ELR (cell line): ENCODE measurements around the gene WNT5B.

ENCODE experiments used
- DNase-seq: peaks from one replicate; pipeline ENCODE4 v3.0.0-alpha.2; 2015; ENCODE audit warnings: low read depth

WNT5B gene

DNA sequence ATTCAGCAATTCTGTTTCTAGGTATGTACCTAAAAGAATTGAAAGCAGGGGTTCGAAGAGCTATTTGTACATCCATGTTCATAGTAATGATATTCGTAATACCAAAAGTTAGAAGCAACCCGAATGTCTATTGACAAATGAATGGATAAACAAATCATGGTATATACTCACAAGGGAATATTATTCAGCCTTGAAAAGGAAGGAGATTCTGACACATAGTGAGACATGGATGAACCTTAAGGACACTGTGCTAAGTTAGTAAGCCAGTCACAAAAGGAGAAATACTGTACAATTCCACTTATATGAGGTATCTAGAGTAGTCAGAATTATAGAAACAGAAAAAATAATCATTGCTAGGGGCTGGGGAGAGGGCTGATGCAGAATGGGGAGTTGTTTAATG lies 30.3 kb upstream of the WNT5B start:
- DNase-seq, result no peak

DNA sequence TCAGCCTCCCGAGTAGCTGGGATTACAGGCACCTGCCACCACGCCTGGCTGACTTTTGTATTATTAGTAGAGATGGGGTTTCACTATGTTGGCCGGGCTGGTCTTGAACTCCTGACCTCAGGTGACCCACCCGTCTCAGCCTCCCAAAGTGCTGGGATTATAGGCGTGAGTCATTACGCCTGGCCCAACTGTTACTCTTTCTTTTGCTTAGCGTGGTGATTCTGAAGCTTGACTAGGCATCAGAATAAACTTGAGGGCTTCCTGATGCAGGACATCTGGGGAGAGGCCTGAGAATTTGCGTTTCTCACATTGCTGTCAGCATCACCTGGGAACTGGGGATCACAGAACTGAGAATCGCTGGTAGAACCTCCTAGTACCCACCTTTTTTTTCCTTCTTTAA lies 26.3 kb upstream of the WNT5B start:
- peak; percentile 54 for DNase-seq

DNA sequence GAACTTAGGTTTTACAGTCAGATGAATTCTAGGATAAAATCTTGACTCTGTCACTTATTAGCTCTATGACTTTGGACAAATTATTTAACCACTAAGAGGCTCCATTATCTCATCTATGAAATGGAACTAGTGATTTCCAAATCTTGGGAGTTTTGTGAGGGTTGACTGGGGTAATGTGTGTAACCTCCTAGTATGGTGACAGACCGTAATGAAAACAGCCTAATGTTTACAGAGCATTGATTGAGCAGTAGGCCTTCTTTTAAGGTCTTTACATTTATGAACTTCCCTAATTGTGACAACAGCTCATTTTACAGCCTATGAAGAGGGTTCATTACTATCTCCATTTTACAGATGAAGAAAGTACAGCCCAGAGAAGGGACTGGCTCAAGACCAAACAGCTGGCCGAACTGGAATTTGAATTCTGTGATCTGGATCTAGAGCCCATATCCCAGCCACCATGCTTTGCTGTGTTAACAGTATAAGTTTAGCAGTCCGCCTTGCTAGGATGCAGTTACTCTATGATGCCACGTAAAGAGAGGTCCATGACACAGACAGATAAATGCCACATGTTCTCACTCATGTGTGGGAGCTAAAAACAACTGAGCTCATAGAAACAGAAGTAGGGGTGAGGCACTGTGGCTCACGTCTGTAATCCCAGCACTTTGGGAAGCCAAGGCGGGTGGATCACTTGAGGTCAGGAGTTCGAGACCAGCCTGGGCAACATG lies 25.6 kb upstream of the WNT5B start:
- DNase-seq, result no peak

DNA sequence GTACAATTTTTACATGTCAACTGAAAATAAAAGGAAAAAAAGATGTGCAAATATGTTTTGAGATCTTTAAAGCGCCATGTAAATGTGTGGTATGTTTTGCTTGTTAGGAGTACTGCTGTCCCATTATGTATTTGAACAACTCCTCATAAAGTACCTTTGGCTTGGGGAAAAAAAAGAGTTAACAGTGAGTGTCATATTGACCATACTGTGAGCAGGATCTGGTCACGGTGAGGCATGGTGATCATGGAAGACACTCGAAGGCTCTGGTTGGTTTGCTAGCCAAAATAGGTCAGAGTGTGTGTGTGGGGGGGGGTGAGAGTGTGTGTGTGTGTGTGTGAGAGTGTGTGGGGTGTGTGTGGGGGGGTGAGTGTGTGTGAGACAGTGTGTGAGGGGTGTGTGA lies 24.6 kb upstream of the WNT5B start:
- peak; percentile 53 for DNase-seq

DNA sequence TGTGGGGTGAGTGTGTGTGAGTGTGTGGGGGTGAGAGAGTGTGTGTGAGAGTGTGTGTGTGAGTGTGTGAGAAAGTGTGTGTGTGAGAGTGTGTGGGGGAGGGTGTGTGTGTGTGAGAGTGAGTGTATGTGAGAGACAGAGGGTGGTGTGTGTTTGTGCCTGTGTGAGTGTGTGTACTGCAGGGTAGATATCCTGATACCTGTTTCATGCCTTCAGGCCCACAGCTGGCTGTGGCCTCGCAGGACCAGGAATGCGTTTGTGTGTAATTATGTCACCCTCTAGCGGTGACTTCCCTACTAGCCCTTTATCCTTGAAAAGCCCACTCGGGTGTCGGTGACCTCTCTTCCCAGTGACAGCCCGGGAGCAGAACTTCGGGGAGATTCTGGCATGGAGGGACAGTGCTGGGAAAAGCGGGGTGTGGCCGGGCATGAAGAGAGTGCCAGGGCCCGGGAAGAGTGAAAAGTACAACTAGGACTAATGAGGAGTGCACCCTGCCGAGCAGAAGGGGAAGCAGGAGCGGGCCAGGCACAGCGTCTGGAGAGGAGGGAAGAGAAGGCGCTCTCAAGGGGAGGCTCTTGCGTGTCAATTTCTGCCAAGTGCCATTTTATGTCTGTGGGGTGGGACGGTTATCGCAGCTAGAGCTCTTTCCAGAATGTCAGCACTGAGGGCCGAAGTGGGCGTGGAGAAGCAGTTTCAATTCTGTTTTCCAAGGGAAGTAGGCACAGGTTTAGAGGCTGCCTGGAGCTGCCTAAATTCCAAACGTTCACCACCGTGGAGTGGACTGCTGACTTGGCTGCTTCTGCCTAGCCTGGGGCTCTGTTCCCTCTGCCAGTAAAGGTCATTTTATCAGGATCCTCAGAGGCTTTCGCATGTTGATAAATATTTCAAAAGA lies 23.7 kb upstream of the WNT5B start:
- peak; percentile 91 for DNase-seq

DNA sequence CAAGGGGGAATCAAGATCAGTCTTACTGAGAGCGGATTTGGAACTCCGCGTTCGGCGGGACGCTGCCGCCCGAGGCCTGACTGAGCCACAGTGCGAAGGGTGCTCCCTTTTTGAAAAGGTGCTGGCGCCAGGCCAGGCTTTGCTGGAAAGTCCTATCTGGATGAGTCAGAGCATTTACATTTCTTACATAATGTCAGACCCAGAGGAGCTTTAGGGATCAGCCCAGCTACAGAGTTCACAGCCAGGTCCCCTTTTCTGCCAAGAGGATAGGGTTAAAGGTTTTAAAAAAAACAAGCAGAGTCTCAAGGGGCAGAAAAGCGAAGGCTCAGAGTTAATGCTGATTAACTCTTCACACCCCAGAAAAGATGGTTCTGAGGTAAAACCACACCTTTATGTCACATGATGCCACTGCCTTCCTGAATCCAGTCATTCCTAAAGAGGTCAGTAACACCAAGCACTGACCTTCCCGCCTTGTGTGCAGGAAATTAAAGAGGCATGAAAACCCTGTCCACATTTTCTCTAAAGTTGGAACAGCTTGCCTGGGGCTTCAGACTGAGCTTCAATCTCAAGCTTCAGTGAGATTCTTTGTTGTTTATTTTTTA lies 22.9 kb upstream of the WNT5B start:
- peak; percentile 97 for DNase-seq

DNA sequence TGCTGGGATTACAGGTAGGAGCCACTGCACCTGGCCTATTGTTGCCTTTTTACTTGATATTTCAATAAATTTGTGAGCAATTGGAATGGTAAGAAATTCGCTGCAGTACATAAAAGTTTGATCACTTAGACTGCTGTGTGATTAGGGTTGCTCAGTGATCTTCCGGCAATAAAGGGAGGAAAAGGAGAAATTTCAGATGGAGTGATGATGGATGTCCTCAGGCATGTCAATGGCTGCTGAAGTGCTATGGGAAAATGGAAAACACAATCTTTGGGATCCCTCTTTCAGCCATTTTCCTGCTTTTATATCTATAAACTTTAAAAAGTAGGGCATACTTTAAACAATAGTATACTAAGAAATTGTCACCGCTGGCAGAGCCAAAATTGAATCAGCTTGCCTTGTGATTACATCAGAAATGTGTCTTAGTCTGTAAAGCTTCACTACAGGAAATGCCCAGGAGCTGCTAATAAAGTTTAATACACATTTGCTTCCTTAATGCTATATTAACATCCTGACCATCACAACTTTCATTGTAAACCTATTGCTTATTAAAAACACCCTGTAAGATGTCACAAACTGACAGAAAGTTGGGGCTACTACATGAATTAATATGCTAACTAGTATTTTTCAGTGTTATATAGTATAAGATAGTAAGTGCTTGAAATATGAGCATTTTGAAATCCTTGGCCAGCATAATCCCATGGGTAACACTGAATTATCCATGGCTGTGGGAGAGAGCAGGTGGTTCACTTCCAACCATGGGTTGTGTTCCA lies 20.9 kb upstream of the WNT5B start:
- no peak for DNase-seq

DNA sequence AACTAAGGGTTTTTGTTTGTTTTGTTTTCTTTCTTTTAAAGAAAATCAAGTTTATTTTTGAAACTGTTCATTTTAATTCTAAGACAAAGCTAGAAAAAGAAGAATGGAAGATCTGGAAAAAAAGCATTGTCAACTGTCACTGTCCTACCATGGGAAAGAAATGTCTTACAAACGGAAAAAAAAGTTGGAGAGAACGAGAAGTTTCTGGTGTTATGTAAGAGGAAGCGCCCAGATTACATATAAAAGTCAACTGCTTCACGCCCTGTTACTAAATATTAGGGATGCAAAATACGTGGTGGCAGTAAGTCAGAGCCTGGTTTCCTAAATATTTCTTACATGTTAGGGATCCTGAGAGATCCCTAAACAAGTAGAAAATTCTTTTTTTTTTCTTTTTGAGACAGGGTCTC lies 20.3 kb upstream of the WNT5B start:
- DNase-seq, result no peak

DNA sequence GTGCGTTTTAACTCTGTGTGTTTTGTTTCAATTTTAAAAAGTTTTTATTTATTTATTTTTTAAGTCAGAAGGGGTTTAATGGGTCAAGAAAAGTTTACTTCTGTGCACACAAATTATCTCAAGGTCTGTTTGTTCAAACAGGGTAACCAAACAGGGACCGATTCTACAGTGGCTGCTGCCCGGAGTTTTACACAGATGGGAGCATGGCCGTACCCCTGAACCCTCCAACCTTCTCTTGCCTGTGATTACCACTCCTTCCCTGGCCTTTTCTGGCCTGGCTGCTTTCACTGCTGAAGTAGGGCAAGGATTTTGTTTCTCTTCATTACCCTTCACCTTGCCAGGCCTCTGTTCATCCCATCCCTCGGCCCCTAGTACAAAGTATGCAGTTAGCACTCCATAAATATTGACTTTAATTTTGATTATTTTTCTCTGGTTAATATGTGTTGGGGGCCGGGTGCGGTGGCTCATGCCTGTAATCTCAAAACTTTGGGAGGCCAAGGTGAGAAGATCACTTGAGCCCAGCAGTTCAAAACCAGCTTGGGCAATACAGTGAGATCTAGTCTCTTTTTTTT lies 18.9 kb upstream of the WNT5B start:
- no peak for DNase-seq

DNA sequence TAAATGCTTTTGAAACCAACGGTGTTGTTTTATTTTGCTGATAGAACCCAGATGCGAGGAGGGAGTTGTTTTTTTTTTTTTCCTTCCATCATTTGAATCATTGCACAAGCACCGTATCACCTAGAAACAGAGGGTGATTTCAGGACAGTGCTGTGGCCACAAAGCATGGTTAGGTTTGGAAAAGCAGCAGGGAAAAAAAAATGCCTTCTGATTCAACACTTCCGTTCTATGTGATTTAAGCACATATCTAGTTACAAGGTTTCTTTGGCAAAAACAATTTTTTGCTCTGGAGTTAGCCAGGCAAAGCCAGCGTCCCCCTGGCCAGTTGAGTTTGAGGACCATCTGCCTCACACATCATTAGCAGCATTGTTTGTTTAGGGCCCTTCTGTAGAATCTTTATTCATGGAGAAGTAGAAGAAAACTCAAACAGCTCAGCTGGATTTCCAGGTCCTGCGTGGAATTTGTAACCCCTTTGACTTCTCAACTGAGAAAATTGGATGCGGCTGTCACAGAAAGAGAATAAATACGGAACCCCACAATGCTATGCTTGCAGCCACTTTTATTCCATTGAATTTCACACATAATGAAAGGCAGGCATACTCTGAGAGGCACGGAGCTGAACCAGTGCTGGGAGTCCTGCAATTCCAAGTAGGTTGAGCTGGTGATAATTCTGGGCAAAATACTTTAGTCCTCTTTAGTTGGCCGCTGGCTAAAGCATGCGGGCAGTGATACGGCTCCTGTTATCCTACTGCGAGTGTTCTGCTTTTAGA lies 17.0 kb upstream of the WNT5B start:
- DNase-seq, result peak; percentile 83

DNA sequence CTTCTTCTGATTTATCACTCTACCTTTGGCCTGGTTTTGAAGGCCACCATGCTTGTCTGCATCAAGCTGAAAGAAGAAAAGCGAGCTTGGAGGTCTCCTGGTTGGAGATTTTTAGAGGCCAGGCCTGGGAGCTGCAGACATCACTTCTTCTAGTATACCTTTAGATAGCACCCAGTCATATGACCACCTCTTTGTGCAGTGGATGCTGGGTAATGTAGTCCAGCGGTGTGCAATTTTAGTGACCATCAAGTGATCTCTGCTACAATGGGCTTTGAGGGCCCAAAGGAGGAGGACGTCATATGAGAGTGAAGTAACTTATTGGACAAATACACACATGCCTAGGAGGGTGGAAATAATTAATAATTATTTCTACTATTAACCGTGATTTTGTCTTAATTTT lies 15.2 kb upstream of the WNT5B start:
- no peak for DNase-seq

DNA sequence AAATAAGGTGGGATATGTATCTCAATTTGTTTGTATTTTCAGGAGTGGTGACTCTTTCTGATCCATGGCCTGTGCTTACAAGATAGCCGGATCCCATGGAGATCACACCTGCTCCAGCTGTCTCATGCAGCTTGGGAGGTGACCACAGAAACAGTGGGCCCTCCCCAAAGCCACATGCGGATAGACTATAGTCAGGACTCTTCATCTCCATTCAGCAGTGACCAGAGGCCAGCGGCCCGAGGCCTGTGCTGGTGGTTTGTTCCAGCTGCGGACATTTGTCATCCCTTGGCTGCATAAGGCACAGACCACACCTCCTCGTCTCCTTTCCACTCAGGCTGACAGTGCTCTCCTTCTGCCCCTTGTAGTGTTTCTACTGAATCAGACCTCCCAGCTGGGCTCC lies 14.7 kb upstream of the WNT5B start:
- DNase-seq, result no peak

DNA sequence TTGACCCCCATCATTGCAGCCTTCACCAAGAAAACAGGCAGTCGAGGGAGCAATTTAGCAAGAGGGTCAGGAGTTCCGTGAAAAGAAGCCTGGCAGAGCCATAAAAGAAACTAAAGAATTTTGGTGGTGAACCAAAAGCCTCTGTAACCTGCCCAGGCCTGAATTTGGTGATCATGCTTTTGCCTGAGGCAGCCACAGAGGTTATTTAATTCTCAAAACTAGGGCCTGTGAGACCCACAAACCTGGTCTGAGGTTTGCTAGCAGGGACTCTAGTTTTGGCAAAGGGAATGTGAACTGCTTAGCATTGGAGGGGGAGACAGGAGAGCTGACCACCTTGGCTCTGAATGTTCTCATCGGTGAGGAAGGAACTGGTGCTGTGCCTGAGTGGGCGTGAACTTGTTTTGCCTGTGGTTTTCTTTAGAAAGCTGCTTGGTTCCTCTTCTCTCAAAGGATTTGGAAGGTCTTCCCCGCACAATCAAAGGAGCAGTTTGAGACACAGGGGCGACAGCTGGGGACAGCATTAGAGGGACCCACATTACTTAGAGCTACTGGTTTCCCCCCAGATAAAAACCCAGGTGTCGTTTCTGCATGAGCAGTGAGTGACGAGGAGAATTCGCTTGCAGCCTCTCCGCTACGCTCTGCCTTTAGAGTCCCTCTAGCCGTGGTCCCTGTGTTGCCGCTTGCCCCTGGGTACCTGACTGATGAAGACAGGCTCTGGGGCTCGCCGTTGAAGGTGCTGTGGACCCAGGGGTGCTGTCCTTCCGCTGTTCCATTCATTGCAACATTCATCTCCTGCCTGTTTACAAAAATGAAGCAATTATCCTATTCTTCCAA lies 12.6 kb upstream of the WNT5B start:
- DNase-seq, result no peak

DNA sequence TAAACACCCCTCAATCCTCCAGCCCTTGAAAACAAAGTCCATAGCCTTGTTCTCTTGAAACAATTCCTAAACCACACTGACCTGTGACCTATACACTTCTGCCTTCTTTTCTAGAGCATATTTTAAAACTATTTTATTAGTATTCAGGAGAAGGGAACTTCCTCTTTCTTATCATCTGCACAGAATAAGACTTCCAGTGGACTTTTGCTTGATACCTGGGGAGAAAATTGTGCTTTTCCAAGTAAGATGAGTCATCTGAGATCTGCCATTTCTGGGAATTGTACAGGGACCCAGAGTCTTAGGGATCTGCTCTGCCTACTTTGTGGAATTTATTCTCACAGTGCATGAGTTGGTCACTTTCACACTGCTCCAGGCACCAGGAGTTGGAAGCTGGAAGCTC lies 10.5 kb upstream of the WNT5B start:
- no peak for DNase-seq

DNA sequence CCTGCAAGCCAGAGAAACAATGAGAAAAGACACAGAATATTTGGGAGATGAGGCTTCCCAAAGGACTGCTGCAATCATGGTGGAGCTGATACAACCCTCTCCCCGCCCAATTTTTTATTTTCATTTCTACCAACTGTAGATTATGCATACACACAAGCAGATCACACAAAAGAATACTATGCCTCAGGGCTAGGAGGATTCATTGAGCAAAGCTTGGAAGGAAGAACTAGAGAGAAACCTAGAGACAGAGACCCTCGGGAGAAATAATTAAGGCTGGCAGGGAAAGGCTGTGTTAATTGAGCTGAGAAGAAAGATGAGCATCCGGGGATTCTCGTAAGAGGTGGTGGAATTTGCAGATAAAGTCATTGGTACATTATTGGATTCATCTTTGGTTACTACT lies 9.9 kb upstream of the WNT5B start:
- DNase-seq, result no peak

DNA sequence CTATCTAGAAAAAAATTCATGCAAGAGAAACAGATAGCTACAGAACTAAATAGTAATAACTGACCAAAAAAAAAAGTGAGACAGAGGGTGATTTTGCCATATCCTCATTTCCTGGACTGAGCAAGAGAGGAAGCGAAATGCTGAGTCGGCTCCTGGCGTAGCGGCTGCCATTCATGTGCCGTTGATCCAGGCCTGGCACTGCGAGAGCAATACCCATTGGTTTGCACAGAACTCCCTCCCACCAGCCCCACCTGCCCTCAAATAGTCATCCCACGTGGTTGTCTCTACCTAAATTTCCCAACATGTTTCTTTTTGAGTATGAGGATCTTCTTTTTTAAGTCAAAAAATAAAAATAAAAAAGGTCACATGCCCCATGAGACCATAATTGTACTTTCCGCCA lies 9.4 kb upstream of the WNT5B start:
- DNase-seq, result no peak

DNA sequence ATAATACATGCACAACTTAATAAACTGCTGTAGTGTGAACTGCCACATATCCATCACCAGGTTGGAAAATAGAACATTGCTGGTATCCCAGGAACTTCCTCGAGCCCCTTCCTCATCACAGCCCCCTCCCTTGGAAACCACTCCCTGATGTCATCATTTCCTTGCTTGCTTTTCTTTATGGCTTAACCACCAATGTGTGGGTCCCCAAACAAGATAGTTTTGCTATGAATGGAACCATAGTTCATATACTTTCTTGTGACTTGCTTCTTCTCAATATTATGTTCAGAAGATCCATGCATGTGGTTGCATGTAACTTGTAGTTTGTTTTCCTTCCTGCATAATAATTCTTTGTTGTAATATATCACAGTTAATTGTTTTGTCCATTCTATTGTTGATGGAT lies 8.9 kb upstream of the WNT5B start:
- no peak for DNase-seq

DNA sequence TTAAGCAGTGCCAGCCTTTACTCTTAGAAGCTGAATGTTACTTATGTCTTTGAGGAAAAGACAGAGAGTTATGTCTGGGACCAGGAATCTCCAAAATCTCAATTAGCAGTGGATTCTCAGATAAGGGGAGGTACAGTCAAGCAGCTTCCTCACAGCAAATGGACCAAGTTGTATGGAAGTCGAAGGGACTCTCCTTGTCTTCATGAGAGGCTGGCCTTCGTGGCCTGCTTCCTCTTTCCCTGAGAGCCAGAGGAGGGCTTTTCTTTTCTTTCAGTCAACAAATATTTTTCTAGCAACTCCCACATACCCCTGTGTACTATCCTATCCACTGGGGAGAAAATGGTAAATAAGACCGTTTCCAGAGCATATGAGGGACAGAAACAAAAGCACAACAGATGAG lies 6.6 kb upstream of the WNT5B start:
- no peak for DNase-seq

DNA sequence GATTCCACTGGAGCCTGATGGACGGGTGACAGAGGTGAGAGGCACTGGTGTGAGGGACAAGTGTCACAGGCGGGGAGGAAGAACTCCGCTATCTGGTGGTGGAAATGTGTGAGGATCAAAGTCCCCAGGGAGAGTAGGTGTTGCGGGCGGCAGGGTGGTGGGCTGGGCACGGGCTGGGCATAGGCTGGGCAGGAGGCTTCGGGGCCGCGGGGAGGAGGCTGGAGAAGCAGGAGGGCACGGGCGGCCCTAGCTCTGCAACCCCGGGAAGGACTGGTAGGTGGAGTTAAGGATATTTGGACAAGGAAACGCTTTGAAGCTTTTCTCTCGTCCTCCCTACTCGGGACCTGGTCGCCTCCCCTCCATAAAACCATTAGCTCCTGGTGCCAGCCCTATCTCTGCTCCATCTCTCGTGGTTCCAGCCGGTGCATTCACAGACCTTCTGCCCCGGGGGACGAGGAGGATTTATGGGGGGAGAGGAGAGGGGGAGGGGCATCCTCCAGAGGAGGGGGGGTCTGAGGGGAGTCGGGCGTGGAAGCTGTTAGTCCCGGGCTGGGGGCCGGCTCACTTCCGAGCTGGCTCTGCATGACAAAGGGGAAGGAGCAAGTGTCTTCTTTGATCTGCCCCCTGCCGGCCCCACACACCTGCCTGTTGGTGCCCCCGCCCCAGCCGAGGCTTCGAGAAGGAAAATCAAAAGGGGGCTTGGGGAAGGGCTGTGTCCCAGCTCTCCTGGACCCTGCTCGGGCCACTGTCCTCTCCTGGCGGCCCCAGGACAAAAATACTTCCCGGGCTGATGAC lies 504 bp downstream of the WNT5B start:
- no peak for DNase-seq
